GM19438 (cell line): ENCODE measurements around the gene GPRIN3.
"Not testable (repeated sequence)": the region's sequence is repeated elsewhere in the genome, so short reads cannot be mapped to it uniquely, and the experiment has no call there.

Source experiments
- ATAC-seq: cut with Tn5 transposase; IDR thresholded peaks from one replicate; pipeline ENCODE4 v1.9.1; 2021; ENCODE audit warnings: low read depth; ENCODE audit not compliant: unreplicated experiment

The GPRIN3 gene

GRCh38 chr4:89314291-89314690 is 6.7 kb upstream of the GPRIN3 start:
- ATAC-seq: no peak

- ATAC-seq: no peak
These were observed 4.5 kb upstream of the GPRIN3 start for GRCh38 chr4:89312066-89312465.

- no peak for ATAC-seq
These were observed 3.8 kb upstream of the GPRIN3 start for GRCh38 chr4:89311433-89311832.

GRCh38 chr4:89309154-89309553 is 1.6 kb upstream of the GPRIN3 start:
- not testable (repeated sequence) for ATAC-seq

- ATAC-seq: no peak
These were observed 531 bp upstream of the GPRIN3 start for GRCh38 chr4:89308161-89308500.

GRCh38 chr4:89307178-89307445 is 488 bp downstream of the GPRIN3 start:
- ATAC-seq: no peak

GRCh38 chr4:89306486-89307177 is 968 bp downstream of the GPRIN3 start:
- ATAC-seq: no peak

GRCh38 chr4:89305712-89306437 is 1.7 kb downstream of the GPRIN3 start:
- no peak for ATAC-seq

- no peak for ATAC-seq
These were observed 2.6 kb downstream of the GPRIN3 start for GRCh38 chr4:89305028-89305427.

GRCh38 chr4:89303814-89304388 is 3.7 kb downstream of the GPRIN3 start:
- ATAC-seq: no peak

- ATAC-seq: no peak
These were observed 4.4 kb downstream of the GPRIN3 start for GRCh38 chr4:89303177-89303576.

- ATAC-seq: no peak
These were observed 5.7 kb downstream of the GPRIN3 start for GRCh38 chr4:89301902-89302301.

GRCh38 chr4:89301003-89301402 is 6.6 kb downstream of the GPRIN3 start:
- no peak for ATAC-seq

GRCh38 chr4:89300499-89300898 is 7.1 kb downstream of the GPRIN3 start:
- no peak for ATAC-seq

GRCh38 chr4:89300060-89300459 is 7.5 kb downstream of the GPRIN3 start:
- ATAC-seq: no peak

- no peak for ATAC-seq
These were observed 8.3 kb downstream of the GPRIN3 start for GRCh38 chr4:89299153-89299791.

GRCh38 chr4:89298788-89299152 is 8.8 kb downstream of the GPRIN3 start:
- ATAC-seq: no peak

GRCh38 chr4:89298155-89298554 is 9.4 kb downstream of the GPRIN3 start:
- ATAC-seq: peak; percentile 38

- ATAC-seq: no peak
These were observed 10.7 kb downstream of the GPRIN3 start for GRCh38 chr4:89296896-89297295.

- no peak for ATAC-seq
These were observed 11.2 kb downstream of the GPRIN3 start for GRCh38 chr4:89296399-89296798.

GRCh38 chr4:89295415-89295927 is 12.1 kb downstream of the GPRIN3 start:
- ATAC-seq: no peak
